H1 (cell line): ENCODE data around the gene PERCC1. TPM values are rescaled to one million over a fixed set of nuclear protein-coding genes. Genes with fewer than 3 reads are reported as not detected.

Source experiments
- CTCF ChIA-PET: fragments of 300-600 bp; sonication (Branson Sonifier 250); formaldehyde crosslinking; loops from one replicate; lab custom pipeline; 2021; ENCODE audit not compliant: partially characterized antibody; lab: Charles Lee
- POLR2A ChIA-PET: fragments of 300-600 bp; sonication (Branson Sonifier 250); formaldehyde crosslinking; loops from one replicate; lab custom pipeline; 2021; ENCODE audit warnings: inconsistent platforms; ENCODE audit not compliant: partially characterized antibody; lab: Charles Lee
- DNase-seq, 2 experiments: peaks; one replicate each; pipeline versions ENCODE4 v3.0.0 to v3.0.0-alpha.2; 2010 to 2022; ENCODE audit warnings: low spot score in 2 of 2, low read depth in 1 of 2, mixed read lengths in 1 of 2
- FAIRE-seq: peaks from 2 replicates; lab custom pipeline; 2011; peaks lifted over from hg19 to GRCh38; lab: Jason Lieb, UNC
- H2AFZ ChIP-seq: 2 replicates; pipeline ENCODE4 v1.8.1; 2012; ENCODE audit warnings: low read length, inconsistent platforms
- H2AK5ac ChIP-seq: 2 replicates; pipeline ENCODE4 v1.6.1; 2013; ENCODE audit warnings: low read depth, low read length
- H2BK120ac ChIP-seq: replicated peaks from 2 replicates; pipeline ENCODE3; 2013; ENCODE audit warnings: low read depth, low read length, inconsistent platforms
- H2BK12ac ChIP-seq: 2 replicates; pipeline ENCODE4 v1.6.1; 2013; ENCODE audit warnings: low read depth, low read length
- H2BK15ac ChIP-seq: 2 replicates; pipeline ENCODE4 v1.6.1; 2013; ENCODE audit warnings: low read length
- H2BK20ac ChIP-seq: 2 replicates; pipeline ENCODE4 v1.6.1; 2013; ENCODE audit warnings: low read length
- H2BK5ac ChIP-seq: 2 replicates; pipeline ENCODE4 v1.6.1; 2013; ENCODE audit warnings: low read depth, low read length
- H3K14ac ChIP-seq: 2 replicates; pipeline ENCODE4 v1.6.1; 2013; ENCODE audit warnings: inconsistent platforms; ENCODE audit not compliant: insufficient read length
- H3K18ac ChIP-seq: 2 replicates; pipeline ENCODE4 v1.6.1; 2013; ENCODE audit warnings: low read length; ENCODE audit errors: extremely low read depth
- H3K23ac ChIP-seq: 2 replicates; pipeline ENCODE4 v1.6.1; 2013; ENCODE audit warnings: inconsistent platforms; ENCODE audit not compliant: insufficient read length
- H3K23me2 ChIP-seq: 2 replicates; pipeline ENCODE4 v1.6.1; 2013; ENCODE audit warnings: low read depth, low read length
- H3K27ac ChIP-seq: 2 replicates; pipeline ENCODE4 v1.6.1; 2011; ENCODE audit warnings: low read depth, low read length, inconsistent platforms
- H3K27me3 ChIP-seq, 4 experiments: replicated peaks in 1 of 4; 1 replicate in 1 of 4; 2 replicates in 3 of 4; pipeline versions ENCODE4 v1.6.1 to v1.8.1; 2011 to 2013; ENCODE audit warnings: low read length in 3 of 4, mild to moderate bottlenecking in 3 of 4, inconsistent platforms in 2 of 4, mixed read lengths in 2 of 4, moderate library complexity in 1 of 4; ENCODE audit not compliant: control insufficient read depth in 3 of 4, insufficient read depth in 3 of 4; ENCODE audit errors: extremely low read depth in 1 of 4
- H3K36me3 ChIP-seq, 4 experiments: 2 replicates each; pipeline versions ENCODE4 v1.6.1 to v1.8.1; 2011 to 2013; ENCODE audit warnings: mild to moderate bottlenecking in 4 of 4, low read length in 3 of 4, moderate library complexity in 2 of 4, control low read depth in 1 of 4, inconsistent platforms in 1 of 4; ENCODE audit not compliant: insufficient read depth in 4 of 4, control insufficient read depth in 2 of 4
- H3K4ac ChIP-seq: replicated peaks from 2 replicates; pipeline ENCODE3; 2013; ENCODE audit warnings: low read length, low read depth, mixed read lengths, inconsistent platforms; ENCODE audit not compliant: insufficient read length
- H3K4me1 ChIP-seq, 4 experiments: replicated peaks in 1 of 4; 1 replicate in 1 of 4; 2 replicates in 3 of 4; pipeline versions ENCODE4 v1.6.1 to v1.8.1; 2011 to 2013; ENCODE audit warnings: low read length in 3 of 4, inconsistent platforms in 2 of 4, mixed read lengths in 1 of 4; ENCODE audit not compliant: insufficient read depth in 4 of 4, control insufficient read depth in 3 of 4
- H3K4me2 ChIP-seq, 2 experiments: 2 replicates each; pipeline versions ENCODE4 v1.6.1 to v1.8.1; 2011 to 2013; ENCODE audit warnings: low read depth in 2 of 2, low read length in 2 of 2, control low read depth in 1 of 2, inconsistent platforms in 1 of 2, mild to moderate bottlenecking in 1 of 2; ENCODE audit not compliant: insufficient read depth in 1 of 2
- H3K4me3 ChIP-seq, 4 experiments: fragments of 200-600, 300-600 bp in 1 of 4; sonication (generic), shearing (Covaris generic), sonication (Bioruptor Twin) in 1 of 4; 2 replicates each; pipeline versions ENCODE4 v1.5.1 to v1.8.1; 2011 to 2016; ENCODE audit warnings: low read length in 4 of 4, low read depth in 3 of 4, control low read depth in 2 of 4, inconsistent platforms in 2 of 4, mild to moderate bottlenecking in 2 of 4, mixed read lengths in 1 of 4, moderate library complexity in 1 of 4; ENCODE audit not compliant: insufficient read depth in 2 of 4; ENCODE audit errors: extremely low read depth in 1 of 4
- H3K56ac ChIP-seq: replicated peaks from 2 replicates; pipeline ENCODE3; 2013; ENCODE audit warnings: low read depth, mild to moderate bottlenecking, mixed read lengths, low read length, inconsistent platforms; ENCODE audit not compliant: insufficient read length
- H3K79me1 ChIP-seq: 2 replicates; pipeline ENCODE4 v1.6.1; 2013; ENCODE audit warnings: low read depth, low read length, control low read depth
- H3K79me2 ChIP-seq, 2 experiments: 2 replicates each; pipeline versions ENCODE4 v1.6.1 to v1.8.1; 2012 to 2013; ENCODE audit warnings: low read length in 2 of 2, mild to moderate bottlenecking in 2 of 2, inconsistent platforms in 1 of 2; ENCODE audit not compliant: insufficient read depth in 2 of 2, control insufficient read depth in 1 of 2
- H3K9ac ChIP-seq, 4 experiments: replicated peaks in 1 of 4; 1 replicate in 1 of 4; 2 replicates in 3 of 4; pipeline versions ENCODE4 v1.6.1 to v1.8.1; 2011 to 2013; ENCODE audit warnings: low read depth in 3 of 4, low read length in 3 of 4, control low read depth in 2 of 4, mild to moderate bottlenecking in 2 of 4, moderate library complexity in 2 of 4, inconsistent platforms in 1 of 4; ENCODE audit errors: extremely low read depth in 1 of 4
- H3K9me3 ChIP-seq, 2 experiments: 2 replicates each; pipeline versions ENCODE4 v1.6.1 to v1.8.1; 2012 to 2013; ENCODE audit warnings: mild to moderate bottlenecking in 2 of 2, moderate library complexity in 2 of 2, control low read depth in 1 of 2, inconsistent platforms in 1 of 2, low read depth in 1 of 2, low read length in 1 of 2, mixed read lengths in 1 of 2; ENCODE audit not compliant: insufficient read depth in 2 of 2
- H4K20me1 ChIP-seq, 2 experiments: replicated peaks in 1 of 2; 2 replicates each; pipeline versions ENCODE3 to v1.8.1; 2011 to 2013; ENCODE audit warnings: inconsistent platforms in 2 of 2, low read length in 2 of 2, mild to moderate bottlenecking in 1 of 2; ENCODE audit not compliant: insufficient read depth in 2 of 2, control insufficient read depth in 1 of 2
- H4K5ac ChIP-seq: 2 replicates; pipeline ENCODE4 v1.6.1; 2013; ENCODE audit warnings: low read length, low read depth, mixed read lengths, inconsistent platforms; ENCODE audit not compliant: insufficient read length
- H4K8ac ChIP-seq: 2 replicates; pipeline ENCODE4 v1.8.0; 2013; ENCODE audit warnings: mild to moderate bottlenecking, moderate library complexity, low read length, inconsistent platforms; ENCODE audit not compliant: insufficient read depth; ENCODE audit errors: extremely low read depth
- H4K91ac ChIP-seq: replicated peaks from 2 replicates; pipeline ENCODE3; 2013; ENCODE audit warnings: low read length, mixed read lengths, inconsistent platforms; ENCODE audit not compliant: insufficient read length
- BACH1 ChIP-seq: IDR thresholded peaks from 2 replicates; pipeline ENCODE4 v1.6.1; 2012; ENCODE audit warnings: low read length, improper control_type of control experiment
- BCL11A ChIP-seq, 2 experiments: IDR thresholded peaks; one replicate each; pipeline ENCODE4 v1.6.1; 2011; ENCODE audit warnings: low read depth in 2 of 2, low read length in 2 of 2, mild to moderate bottlenecking in 2 of 2
- CEBPB ChIP-seq: IDR thresholded peaks from 2 replicates; pipeline ENCODE4 v1.6.1; 2012; ENCODE audit warnings: low read depth, low read length
- CHD1 ChIP-seq: IDR thresholded peaks from 2 replicates; pipeline ENCODE4 v1.6.1; 2012; ENCODE audit warnings: low read depth, low read length, improper control_type of control experiment
- CTBP2 ChIP-seq: IDR thresholded peaks from 2 replicates; pipeline ENCODE4 v1.7.0; 2011; ENCODE audit warnings: borderline replicate concordance, mild to moderate bottlenecking, moderate library complexity, mixed read lengths, low read length; ENCODE audit not compliant: insufficient read depth, insufficient read length
- MAFK ChIP-seq: IDR thresholded peaks from 2 replicates; pipeline ENCODE4 v1.6.1; 2012; ENCODE audit warnings: low read depth, mild to moderate bottlenecking, improper control_type of control experiment, low read length
- NANOG ChIP-seq: IDR thresholded peaks from 2 replicates; pipeline ENCODE4 v1.6.1; 2011; ENCODE audit warnings: low read length, low read depth, mild to moderate bottlenecking, inconsistent platforms; ENCODE audit not compliant: insufficient read depth, poor library complexity, severe bottlenecking
- RFX5 ChIP-seq: IDR thresholded peaks from 2 replicates; pipeline ENCODE4 v1.6.1; 2011; ENCODE audit warnings: low read depth, low read length, improper control_type of control experiment, borderline replicate concordance
- RNF2 ChIP-seq: fragments of 200-900, 300-1000 bp; sonication (generic); IDR thresholded peaks from 2 replicates; pipeline ENCODE4 v1.7.1; 2016; ENCODE audit warnings: borderline replicate concordance, low read depth, mild to moderate bottlenecking, antibody characterized with exemption, low read length; ENCODE audit not compliant: poor library complexity, severe bottlenecking; ENCODE audit errors: missing control alignments
- SIRT6 ChIP-seq: IDR thresholded peaks from one replicate; pipeline ENCODE4 v1.7.1; 2012; ENCODE audit warnings: low read length, inconsistent platforms
- SIX5 ChIP-seq: IDR thresholded peaks from 2 replicates; pipeline ENCODE4 v1.6.1; 2011; ENCODE audit warnings: mild to moderate bottlenecking, low read depth, low read length
- SP1 ChIP-seq: IDR thresholded peaks from 2 replicates; pipeline ENCODE4 v1.6.1; 2011; ENCODE audit warnings: low read depth, low read length
- SRF ChIP-seq: IDR thresholded peaks from 2 replicates; pipeline ENCODE4 v1.6.1; 2011; ENCODE audit warnings: mild to moderate bottlenecking, low read depth, low read length, moderate library complexity
- TBP ChIP-seq: IDR thresholded peaks from 2 replicates; pipeline ENCODE4 v1.6.1; 2011; ENCODE audit warnings: low read depth, low read length, improper control_type of control experiment
- WGBS, 2 experiments: shearing (Covaris generic) in 1 of 2; methylation state at CpG; one replicate each; pipeline versions ENCODE4 v1.1.6 to v1.1.7; 2013 to 2015; ENCODE audit warnings: low lambda C conversion rate in 2 of 2, mixed read lengths in 2 of 2, inconsistent platforms in 1 of 2, low coverage in 1 of 2, missing lambda C conversion rate in 1 of 2; ENCODE audit not compliant: insufficient replicate concordance in 2 of 2, insufficient coverage in 1 of 2, insufficient read length in 1 of 2; ENCODE audit errors: extremely low coverage in 1 of 2, missing lambda C conversion rate in 1 of 2; 5-methylcytosine and 5-hydroxymethylcytosine counted together
- polyA plus RNA-seq, 7 experiments: library from polyadenylated mRNA; depleted of rRNA in 3 of 7; stranded (reverse) in 5 of 7; unstranded in 2 of 7; fragments of >200 nt in 5 of 7; fragments of 200-250 nt in 2 of 7; gene quantifications; 1 replicate in 5 of 7; 2 replicates in 1 of 7; 4 replicates in 1 of 7; pipeline versions ENCODE4 v1.2.1 to v1.2.3, GENCODE V29; 2011 to 2013; ENCODE audit warnings: missing spikeins in 2 of 7, mixed read lengths in 2 of 7
- total RNA-seq: library from RNA; stranded (reverse); fragmentation: NEBNext Ultra II Directional; extraction: Animal tissue kit (Norgen Biotek cat#: 25700); gene quantifications from 2 replicates; pipeline ENCODE4 v1.2.1, GENCODE V29; 2021

Gene PERCC1
- total and polyA plus RNA-seq, 2 of the 8 experiments (the other 6 are each of a cell fraction or from before 2014, with no cell fraction given): not detected

- no peak overlapping the region for H3K4me3 ChIP-seq
- H3K79me1 ChIP-seq: no peaks in the 10 kb centered on the region
- H3K9ac ChIP-seq: no peak overlapping the region
- H3K14ac ChIP-seq: no peak overlapping the region
- H3K4me2 ChIP-seq: no peak overlapping the region
- H2BK20ac ChIP-seq: no peak overlapping the region
- H3K4me1 ChIP-seq: no peaks in the 10 kb centered on the region
- no peak overlapping the region for H3K18ac ChIP-seq
- no peak overlapping the region for H2AK5ac ChIP-seq
- H3K23me2 ChIP-seq: no peaks in the 10 kb centered on the region
- H3K9me3 ChIP-seq: no peaks in the 10 kb centered on the region
- H3K56ac ChIP-seq: no peak overlapping the region
- TF ChIP-seq NANOG (no peak), BCL11A (IDR thresholded peaks at IDR 0.05; ENCODE audit: low read depth in 2 of 2, low read length in 2 of 2) (no peak), SP1 (no peak), RNF2 (no peak), BACH1 (no peak), MAFK (no peak), CEBPB (no peak), RFX5 (no peak), SRF (no peak), SIRT6 (no peak), CHD1 (no peak), CTBP2 (no peak), TBP (no peak), SIX5 (no peak)
- H4K20me1 ChIP-seq: peaks cover 0 to 5% of the 10 kb centered on the region in 2 experiments
- WGBS, 2 experiments: 92% methylated on average over 9 of the region's 9 CpGs; no CpG with 5 or more reads in 1 of the 2 experiments
- H2AFZ ChIP-seq: no peak overlapping the region
- ChIA-PET POLR2A (interaction anchor here (1.3 kb wide), 1 partner anchor 12 kb away, joined by 3 read pairs; no protein-coding TSS in a partner anchor), CTCF (interaction anchor here (1.3 kb wide), 1 partner anchor 35 kb away, joined by 4 read pairs; no protein-coding TSS in a partner anchor)
- peaks cover 0 to 19% (median 2%) of the 10 kb centered on the region in 4 experiments; a peak in 3 of 8 replicates for H3K36me3 ChIP-seq
- H3K27ac ChIP-seq: no peak overlapping the region
- no peak for FAIRE-seq
- no peak for DNase-seq
- H2BK5ac ChIP-seq: no peak overlapping the region
- H4K8ac ChIP-seq: no peak overlapping the region
- H3K4ac ChIP-seq: no peak overlapping the region
- H4K5ac ChIP-seq: no peak overlapping the region
- no peaks in the 10 kb centered on the region; a peak in 1 of 4 replicates for H3K79me2 ChIP-seq
- H3K23ac ChIP-seq: no peak overlapping the region
- no peak overlapping the region for H2BK120ac ChIP-seq
- no peak overlapping the region for H2BK15ac ChIP-seq
- H4K91ac ChIP-seq: no peak overlapping the region
- no peak overlapping the region for H2BK12ac ChIP-seq
- no peaks in the 10 kb centered on the region for H3K27me3 ChIP-seq
Measured at GRCh38 chr16:1398351-1398750, 32.5 kb upstream of the PERCC1 start.
